Hepatocyte (in vitro differentiated cells): ENCODE measurements around the gene FMN1. TPM values are rescaled to one million over a fixed set of nuclear protein-coding genes. Genes with fewer than 3 reads are reported as not detected.

Source experiments
- DNase-seq: peaks from one replicate; pipeline ENCODE4 v3.0.0-alpha.2; 2016; ENCODE audit warnings: low spot score
- H2AFZ ChIP-seq: fragments of 200-600 bp; sonication (generic); 2 replicates; pipeline ENCODE4 v1.6.0; 2016; ENCODE audit warnings: antibody characterized with exemption, mild to moderate bottlenecking
- H3K27ac ChIP-seq: fragments of 200-600 bp; sonication (generic); 2 replicates; pipeline ENCODE4 v1.5.1; 2016; ENCODE audit warnings: mild to moderate bottlenecking
- H3K27me3 ChIP-seq: fragments of 200-600 bp; sonication (generic); 2 replicates; pipeline ENCODE4 v1.6.1; 2016
- H3K36me3 ChIP-seq: fragments of 200-600 bp; sonication (generic); replicated peaks from 2 replicates; pipeline ENCODE4 v1.5.1; 2016; ENCODE audit warnings: low read depth; ENCODE audit not compliant: insufficient read depth
- H3K4me1 ChIP-seq: fragments of 200-600 bp; sonication (generic); 2 replicates; pipeline ENCODE4 v1.5.1; 2016; ENCODE audit warnings: mild to moderate bottlenecking, moderate library complexity; ENCODE audit not compliant: insufficient read depth
- H3K4me2 ChIP-seq: fragments of 200-600 bp; sonication (generic); 2 replicates; pipeline ENCODE4 v1.6.0; 2016
- H3K4me3 ChIP-seq: fragments of 200-600 bp; sonication (generic); 2 replicates; pipeline ENCODE4 v1.5.1; 2016; ENCODE audit warnings: mild to moderate bottlenecking
- H3K79me2 ChIP-seq: fragments of 200-600 bp; sonication (generic); 2 replicates; pipeline ENCODE4 v1.6.0; 2017; ENCODE audit warnings: mild to moderate bottlenecking
- H3K9me2 ChIP-seq: fragments of 200-600 bp; sonication (generic); replicated peaks from 2 replicates; pipeline ENCODE4 v1.6.0; 2017; ENCODE audit warnings: mild to moderate bottlenecking; ENCODE audit not compliant: insufficient read depth
- H3K9me3 ChIP-seq: fragments of 200-600 bp; sonication (generic); 2 replicates; pipeline ENCODE4 v1.5.1; 2016; ENCODE audit warnings: low read depth, mild to moderate bottlenecking
- H4K20me1 ChIP-seq: fragments of 200-600 bp; sonication (generic); 2 replicates; pipeline ENCODE4 v1.6.0; 2016; ENCODE audit warnings: mild to moderate bottlenecking; ENCODE audit not compliant: insufficient read depth, poor library complexity, severe bottlenecking
- EZH2 ChIP-seq: fragments of 200-600 bp; sonication (generic); IDR thresholded peaks from 2 replicates; pipeline ENCODE4 v1.6.1; 2016; ENCODE audit warnings: antibody characterized with exemption, mild to moderate bottlenecking, borderline replicate concordance
- EZH2phosphoT487 ChIP-seq: fragments of 200-600 bp; sonication (generic); IDR thresholded peaks from one replicate; pipeline ENCODE4 v1.6.1; 2018; ENCODE audit warnings: antibody characterized with exemption, mild to moderate bottlenecking, low read depth, moderate library complexity; ENCODE audit not compliant: unreplicated experiment, severe bottlenecking
- WGBS: methylation state at CpG from one replicate; pipeline ENCODE4 v1.1.6; 2016; ENCODE audit warnings: low lambda C conversion rate; ENCODE audit errors: missing lambda C conversion rate; 5-methylcytosine and 5-hydroxymethylcytosine counted together
- polyA plus RNA-seq: library from polyadenylated mRNA; unstranded; fragments of >200 nt; fragmentation: Nextera tagmentation; extraction: Ambion mirVana; gene quantifications from 2 replicates; pipeline ENCODE4 v1.2.1, GENCODE V29; 2016
- total RNA-seq: library from RNA; depleted of rRNA; stranded (reverse); fragments of >200 nt; gene quantifications from 2 replicates; pipeline ENCODE4 v1.2.3, GENCODE V29; 2014
- TF ChIP-seq, protein P1 (sequence below): fragments of 200-600 bp; sonication (generic); IDR thresholded peaks from 2 replicates; pipeline ENCODE4 v1.5.1; 2016; ENCODE audit warnings: antibody characterized with exemption, mild to moderate bottlenecking; ENCODE audit not compliant: poor library complexity

FMN1 gene
- total and polyA plus RNA-seq, 2 experiments from 2014 or later, result 0.07 to 0.70 TPM

- no peaks in the 10 kb centered on the region for H3K27me3 ChIP-seq
- no peak for TF ChIP-seq EZH2
- no peak for TF ChIP-seq EZH2phosphoT487
- TF ChIP-seq, protein P1, sequence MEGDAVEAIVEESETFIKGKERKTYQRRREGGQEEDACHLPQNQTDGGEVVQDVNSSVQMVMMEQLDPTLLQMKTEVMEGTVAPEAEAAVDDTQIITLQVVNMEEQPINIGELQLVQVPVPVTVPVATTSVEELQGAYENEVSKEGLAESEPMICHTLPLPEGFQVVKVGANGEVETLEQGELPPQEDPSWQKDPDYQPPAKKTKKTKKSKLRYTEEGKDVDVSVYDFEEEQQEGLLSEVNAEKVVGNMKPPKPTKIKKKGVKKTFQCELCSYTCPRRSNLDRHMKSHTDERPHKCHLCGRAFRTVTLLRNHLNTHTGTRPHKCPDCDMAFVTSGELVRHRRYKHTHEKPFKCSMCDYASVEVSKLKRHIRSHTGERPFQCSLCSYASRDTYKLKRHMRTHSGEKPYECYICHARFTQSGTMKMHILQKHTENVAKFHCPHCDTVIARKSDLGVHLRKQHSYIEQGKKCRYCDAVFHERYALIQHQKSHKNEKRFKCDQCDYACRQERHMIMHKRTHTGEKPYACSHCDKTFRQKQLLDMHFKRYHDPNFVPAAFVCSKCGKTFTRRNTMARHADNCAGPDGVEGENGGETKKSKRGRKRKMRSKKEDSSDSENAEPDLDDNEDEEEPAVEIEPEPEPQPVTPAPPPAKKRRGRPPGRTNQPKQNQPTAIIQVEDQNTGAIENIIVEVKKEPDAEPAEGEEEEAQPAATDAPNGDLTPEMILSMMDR, result no peak
- H3K9me3 ChIP-seq, result no peaks in the 10 kb centered on the region
- peaks cover 15% of the 10 kb centered on the region for H3K4me1 ChIP-seq
- DNase-seq, result no peak
- H2AFZ ChIP-seq, result peak overlapping the region; percentile 18
- WGBS, result 56% methylated on average over 6 of the region's 6 CpGs
- H3K79me2 ChIP-seq, result no peaks in the 10 kb centered on the region
- no peak overlapping the region for H3K27ac ChIP-seq
- H3K4me2 ChIP-seq, result no peak overlapping the region
- H3K36me3 ChIP-seq, result no peaks in the 10 kb centered on the region
- H3K4me3 ChIP-seq, result no peak overlapping the region
- H4K20me1 ChIP-seq, result no peaks in the 10 kb centered on the region
- no peaks in the 10 kb centered on the region for H3K9me2 ChIP-seq
Measured at GRCh38 chr15:32866454-32867312, 327.8 kb downstream of the FMN1 start.

DNA sequence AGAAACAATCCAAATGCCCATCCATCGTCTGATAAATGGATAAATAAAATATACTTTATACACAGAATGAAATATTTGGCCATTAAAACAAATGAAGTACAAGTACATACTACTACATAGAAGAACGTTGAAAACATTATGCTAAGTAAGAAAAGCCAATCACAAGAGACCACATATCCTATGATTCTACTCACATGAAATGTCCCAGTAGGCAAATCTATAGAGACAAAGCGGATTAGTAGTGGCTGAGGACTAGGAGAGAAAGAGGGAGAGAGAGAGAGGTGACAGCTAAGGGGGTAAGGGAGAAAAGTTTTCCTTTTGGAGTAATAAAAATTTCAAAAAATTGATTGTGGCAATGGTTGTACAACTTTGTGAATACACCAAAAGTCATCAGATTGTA is 329.7 kb downstream of the FMN1 start:
- H3K4me1 ChIP-seq, result peaks cover 15% of the 10 kb centered on the region
- H4K20me1 ChIP-seq, result no peaks in the 10 kb centered on the region
- no peak overlapping the region for H3K4me3 ChIP-seq
- no peaks in the 10 kb centered on the region for H3K79me2 ChIP-seq
- no peak overlapping the region for H3K4me2 ChIP-seq
- no peak overlapping the region for H2AFZ ChIP-seq
- H3K27me3 ChIP-seq, result no peaks in the 10 kb centered on the region
- no peak overlapping the region for H3K27ac ChIP-seq
- H3K36me3 ChIP-seq, result no peaks in the 10 kb centered on the region
- no peaks in the 10 kb centered on the region for H3K9me3 ChIP-seq
- DNase-seq, result no peak
- no peaks in the 10 kb centered on the region for H3K9me2 ChIP-seq
- WGBS, result 94% methylated on average over 3 of the region's 3 CpGs
- TF ChIP-seq EZH2, result no peak
- no peak for TF ChIP-seq EZH2phosphoT487
- TF ChIP-seq, protein P1, result no peak

GRCh38 chr15:32864051-32864450 is 330.5 kb downstream of the FMN1 start:
- TF ChIP-seq EZH2phosphoT487, result no peak
- no peak for TF ChIP-seq EZH2
- TF ChIP-seq, protein P1, result no peak
- no peak overlapping the region for H3K4me2 ChIP-seq
- no peak overlapping the region for H3K27ac ChIP-seq
- H3K9me2 ChIP-seq, result no peaks in the 10 kb centered on the region
- H3K4me1 ChIP-seq, result peaks cover 15% of the 10 kb centered on the region
- H2AFZ ChIP-seq, result no peak overlapping the region
- no peaks in the 10 kb centered on the region for H3K79me2 ChIP-seq
- 67% methylated on average over 1 of the region's 1 CpG for WGBS
- no peaks in the 10 kb centered on the region for H4K20me1 ChIP-seq
- no peak overlapping the region for H3K4me3 ChIP-seq
- no peaks in the 10 kb centered on the region for H3K27me3 ChIP-seq
- no peak for DNase-seq
- H3K36me3 ChIP-seq, result no peaks in the 10 kb centered on the region
- H3K9me3 ChIP-seq, result no peaks in the 10 kb centered on the region
